H9 (cell line): ENCODE measurements around the gene MOB3B. TPM values are rescaled to one million over a fixed set of nuclear protein-coding genes. Genes with fewer than 3 reads are reported as not detected.

Experiments used
- DNase-seq: peaks from one replicate; pipeline ENCODE4 v3.0.0-alpha.2; 2017
- H2AFZ ChIP-seq: one replicate; pipeline ENCODE4 v1.6.1; 2013; ENCODE audit warnings: mild to moderate bottlenecking, low read length, control low read depth, moderate library complexity
- H2AK5ac ChIP-seq: 2 replicates; pipeline ENCODE4 v1.6.1; 2013; ENCODE audit warnings: low read length, control low read depth, mixed read lengths; ENCODE audit not compliant: insufficient read length
- H2BK120ac ChIP-seq: one replicate; pipeline ENCODE4 v1.6.1; 2013; ENCODE audit warnings: low read depth, mild to moderate bottlenecking, low read length, control low read depth, inconsistent platforms; ENCODE audit not compliant: poor library complexity, severe bottlenecking
- H2BK12ac ChIP-seq: 2 replicates; pipeline ENCODE4 v1.6.1; 2013; ENCODE audit warnings: low read length, control low read depth, mixed read lengths, low read depth; ENCODE audit not compliant: insufficient read length
- H2BK15ac ChIP-seq: 2 replicates; pipeline ENCODE4 v1.6.1; 2013; ENCODE audit warnings: low read depth, low read length, control low read depth
- H2BK20ac ChIP-seq: one replicate; pipeline ENCODE4 v1.6.1; 2013; ENCODE audit warnings: low read depth, mild to moderate bottlenecking, low read length, control low read depth, inconsistent platforms; ENCODE audit not compliant: poor library complexity, severe bottlenecking
- H2BK5ac ChIP-seq: 2 replicates; pipeline ENCODE4 v1.6.1; 2013; ENCODE audit warnings: low read length, control low read depth, mixed read lengths; ENCODE audit not compliant: insufficient read length
- H3K14ac ChIP-seq: 2 replicates; pipeline ENCODE4 v1.6.1; 2013; ENCODE audit warnings: low read length, control low read depth; ENCODE audit not compliant: insufficient read depth
- H3K18ac ChIP-seq: 2 replicates; pipeline ENCODE4 v1.6.1; 2013; ENCODE audit warnings: low read depth, mild to moderate bottlenecking, mixed read lengths, low read length, control low read depth; ENCODE audit not compliant: insufficient read length
- H3K23ac ChIP-seq: 2 replicates; pipeline ENCODE4 v1.6.1; 2013; ENCODE audit warnings: low read length, control low read depth, mixed read lengths, low read depth; ENCODE audit not compliant: insufficient read length
- H3K23me2 ChIP-seq: 2 replicates; pipeline ENCODE4 v1.6.1; 2013; ENCODE audit warnings: low read depth, mild to moderate bottlenecking, mixed read lengths, low read length, control low read depth; ENCODE audit not compliant: insufficient read length, poor library complexity, severe bottlenecking
- H3K27ac ChIP-seq: 2 replicates; pipeline ENCODE4 v1.5.1; 2013; ENCODE audit warnings: low read length, control low read depth, mixed read lengths, low read depth; ENCODE audit not compliant: insufficient read length
- H3K27me3 ChIP-seq: 2 replicates; pipeline ENCODE4 v1.6.1; 2013; ENCODE audit warnings: low read length, control low read depth, inconsistent platforms; ENCODE audit not compliant: insufficient read depth
- H3K4ac ChIP-seq: 2 replicates; pipeline ENCODE4 v1.6.1; 2013; ENCODE audit warnings: low read depth, mild to moderate bottlenecking, control low read depth, inconsistent platforms, low read length, moderate library complexity
- H3K4me1 ChIP-seq: 2 replicates; pipeline ENCODE4 v1.6.1; 2013; ENCODE audit warnings: low read length, control low read depth, inconsistent platforms; ENCODE audit not compliant: insufficient read depth
- H3K4me2 ChIP-seq: 2 replicates; pipeline ENCODE4 v1.6.1; 2013; ENCODE audit warnings: low read length, control low read depth, mixed read lengths; ENCODE audit not compliant: insufficient read length, insufficient read depth
- H3K56ac ChIP-seq: 2 replicates; pipeline ENCODE4 v1.6.1; 2013; ENCODE audit warnings: low read depth, mild to moderate bottlenecking, mixed read lengths, low read length, control low read depth; ENCODE audit not compliant: insufficient read length
- H3K79me1 ChIP-seq: 2 replicates; pipeline ENCODE4 v1.6.1; 2013; ENCODE audit warnings: low read depth, mild to moderate bottlenecking, moderate library complexity, low read length, control low read depth, inconsistent platforms; ENCODE audit not compliant: insufficient read depth, poor library complexity, severe bottlenecking
- H3K79me2 ChIP-seq: 2 replicates; pipeline ENCODE4 v1.6.1; 2013; ENCODE audit warnings: low read length, control low read depth, inconsistent platforms; ENCODE audit not compliant: insufficient read depth
- H3K9ac ChIP-seq: 2 replicates; pipeline ENCODE4 v1.6.1; 2013; ENCODE audit warnings: low read length, control low read depth, mixed read lengths; ENCODE audit not compliant: insufficient read length; ENCODE audit errors: extremely low read depth
- H3K9me3 ChIP-seq: one replicate; pipeline ENCODE4 v1.6.1; 2013; ENCODE audit warnings: low read depth, low read length, inconsistent platforms; ENCODE audit not compliant: control insufficient read depth
- H3T11ph ChIP-seq: one replicate; pipeline ENCODE4 v1.6.1; 2013; ENCODE audit warnings: mild to moderate bottlenecking, low read length, control low read depth, inconsistent platforms
- H4K20me1 ChIP-seq: one replicate; pipeline ENCODE4 v1.6.1; 2013; ENCODE audit not compliant: control insufficient read depth, insufficient read length, insufficient read depth
- H4K5ac ChIP-seq: 2 replicates; pipeline ENCODE4 v1.6.1; 2013; ENCODE audit warnings: low read depth, mild to moderate bottlenecking, mixed read lengths, low read length, control low read depth; ENCODE audit not compliant: insufficient read length
- H4K8ac ChIP-seq: replicated peaks from 2 replicates; pipeline ENCODE4 v1.6.1; 2013; ENCODE audit warnings: low read length, control low read depth, mixed read lengths, low read depth; ENCODE audit not compliant: insufficient read length
- H4K91ac ChIP-seq: 2 replicates; pipeline ENCODE4 v1.6.1; 2013; ENCODE audit warnings: low read depth, mild to moderate bottlenecking, moderate library complexity, mixed read lengths, low read length, control low read depth; ENCODE audit not compliant: insufficient read length
- H3K27ac Mint-ChIP-seq, 3 experiments: 2 replicates in 2 of 3; 3 replicates in 1 of 3; pipeline ENCODE4 v1.8.0; 2020 to 2021; ENCODE audit warnings: mixed read lengths in 3 of 3, mild to moderate bottlenecking in 1 of 3, moderate library complexity in 1 of 3
- H3K27me3 Mint-ChIP-seq: 2 replicates; pipeline ENCODE4 v1.8.0; 2021; ENCODE audit warnings: low read depth, mild to moderate bottlenecking, moderate library complexity, mixed read lengths
- H3K36me3 Mint-ChIP-seq, 3 experiments: 2 replicates in 2 of 3; 3 replicates in 1 of 3; pipeline ENCODE4 v1.8.0; 2020 to 2021; ENCODE audit warnings: low read depth in 3 of 3, mixed read lengths in 3 of 3; ENCODE audit not compliant: insufficient read depth in 1 of 3
- H3K4me1 Mint-ChIP-seq, 2 experiments: 2 replicates each; pipeline ENCODE4 v1.8.0; 2020; ENCODE audit warnings: mixed read lengths in 2 of 2
- H3K4me3 Mint-ChIP-seq, 2 experiments: 2 replicates in 1 of 2; 3 replicates in 1 of 2; pipeline ENCODE4 v1.8.0; 2020 to 2021; ENCODE audit warnings: mild to moderate bottlenecking in 2 of 2, mixed read lengths in 2 of 2, moderate library complexity in 1 of 2
- H3K9me3 Mint-ChIP-seq, 2 experiments: 2 replicates in 1 of 2; 3 replicates in 1 of 2; pipeline ENCODE4 v1.8.0; 2020; ENCODE audit warnings: mild to moderate bottlenecking in 2 of 2, mixed read lengths in 2 of 2, moderate library complexity in 1 of 2
- WGBS: extraction: QIAGEN DNeasy Blood & Tissue Kit; methylation state at CpG from one replicate; pipeline ENCODE4 v1.1.7; 2013; ENCODE audit warnings: missing lambda C conversion rate, low lambda C conversion rate, mixed read lengths; ENCODE audit not compliant: insufficient read length; ENCODE audit errors: extremely low coverage; 5-methylcytosine and 5-hydroxymethylcytosine counted together
- total RNA-seq: library from RNA; stranded (reverse); gene quantifications from 2 replicates; pipeline ENCODE4 v1.2.1, GENCODE V29; 2021
- TF ChIP-seq, protein P1 (sequence below): fragments of 200-600 bp; sonication (generic); conservative IDR thresholded peaks from 3 replicates; pipeline ENCODE4 v1.8.0; 2021; ENCODE audit warnings: antibody characterized with exemption, mild to moderate bottlenecking

The MOB3B gene
- total RNA-seq, 1 experiment from 2014 or later, result 9.8 TPM

DNA sequence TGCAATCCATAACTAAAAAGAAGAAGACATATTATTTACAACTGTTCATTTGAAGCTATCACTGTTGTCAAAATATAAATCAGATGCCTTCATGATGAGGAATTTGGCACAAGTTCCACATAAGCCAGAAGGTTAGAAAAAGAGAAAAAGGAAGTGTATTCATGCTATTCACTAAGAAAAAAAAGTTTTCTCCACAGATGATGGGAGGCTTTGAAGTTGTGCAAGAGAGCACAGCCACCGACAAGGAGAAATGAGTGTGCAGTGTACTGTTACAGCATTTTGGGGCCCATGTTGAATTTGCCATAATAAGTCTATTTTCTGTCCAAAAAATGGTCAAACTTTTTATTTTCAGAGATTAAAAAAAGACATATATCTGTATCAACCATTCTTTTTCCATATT lies 38.5 kb downstream of the MOB3B start:
- peaks cover 18% of the 10 kb centered on the region; the same call in 1 of the 2 replicates for H3K4me1 ChIP-seq
- no peak overlapping the region for H3K9ac ChIP-seq
- H3K36me3 Mint-ChIP-seq, result peaks cover 8 to 12% (median 8%) of the 10 kb centered on the region in 3 experiments; a peak in 5 of 7 replicates
- H3K27me3 Mint-ChIP-seq, result no peaks in the 10 kb centered on the region
- no peak overlapping the region for H4K91ac ChIP-seq
- no peak overlapping the region for H3K4ac ChIP-seq
- no peak overlapping the region for H2AFZ ChIP-seq
- H3K56ac ChIP-seq, result no peak overlapping the region
- H3K9me3 ChIP-seq, result no peaks in the 10 kb centered on the region
- no peak overlapping the region; a peak in 1 of 7 replicates for H3K27ac Mint-ChIP-seq
- no peak overlapping the region for H3K23ac ChIP-seq
- no peak for DNase-seq
- no peak overlapping the region for H2BK15ac ChIP-seq
- H3K4me1 Mint-ChIP-seq, result peaks cover 49 to 68% of the 10 kb centered on the region in 2 experiments
- H2BK12ac ChIP-seq, result no peak overlapping the region
- H3K18ac ChIP-seq, result no peak overlapping the region
- no peaks in the 10 kb centered on the region for H3K23me2 ChIP-seq
- no peaks in the 10 kb centered on the region for H4K20me1 ChIP-seq
- no peak overlapping the region for H3T11ph ChIP-seq
- H2BK120ac ChIP-seq, result no peak overlapping the region
- H4K5ac ChIP-seq, result no peak overlapping the region
- H2BK20ac ChIP-seq, result no peak overlapping the region
- H3K9me3 Mint-ChIP-seq, result peaks cover 0 to 4% of the 10 kb centered on the region in 2 experiments; a peak in 3 of 5 replicates
- H3K79me1 ChIP-seq, result peaks cover 4% of the 10 kb centered on the region
- no peak overlapping the region for H3K4me3 Mint-ChIP-seq
- H3K27ac ChIP-seq, result no peak overlapping the region
- no peak overlapping the region for H2BK5ac ChIP-seq
- no peaks in the 10 kb centered on the region for H3K27me3 ChIP-seq
- no peak overlapping the region for H3K4me2 ChIP-seq
- no peak overlapping the region for H4K8ac ChIP-seq
- WGBS, result no CpG with 5 or more reads among the region's 1 CpG
- TF ChIP-seq, protein P1, sequence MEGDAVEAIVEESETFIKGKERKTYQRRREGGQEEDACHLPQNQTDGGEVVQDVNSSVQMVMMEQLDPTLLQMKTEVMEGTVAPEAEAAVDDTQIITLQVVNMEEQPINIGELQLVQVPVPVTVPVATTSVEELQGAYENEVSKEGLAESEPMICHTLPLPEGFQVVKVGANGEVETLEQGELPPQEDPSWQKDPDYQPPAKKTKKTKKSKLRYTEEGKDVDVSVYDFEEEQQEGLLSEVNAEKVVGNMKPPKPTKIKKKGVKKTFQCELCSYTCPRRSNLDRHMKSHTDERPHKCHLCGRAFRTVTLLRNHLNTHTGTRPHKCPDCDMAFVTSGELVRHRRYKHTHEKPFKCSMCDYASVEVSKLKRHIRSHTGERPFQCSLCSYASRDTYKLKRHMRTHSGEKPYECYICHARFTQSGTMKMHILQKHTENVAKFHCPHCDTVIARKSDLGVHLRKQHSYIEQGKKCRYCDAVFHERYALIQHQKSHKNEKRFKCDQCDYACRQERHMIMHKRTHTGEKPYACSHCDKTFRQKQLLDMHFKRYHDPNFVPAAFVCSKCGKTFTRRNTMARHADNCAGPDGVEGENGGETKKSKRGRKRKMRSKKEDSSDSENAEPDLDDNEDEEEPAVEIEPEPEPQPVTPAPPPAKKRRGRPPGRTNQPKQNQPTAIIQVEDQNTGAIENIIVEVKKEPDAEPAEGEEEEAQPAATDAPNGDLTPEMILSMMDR, result no peak
- H3K79me2 ChIP-seq, result no peaks in the 10 kb centered on the region; the same call in 1 of the 2 replicates
- no peak overlapping the region for H2AK5ac ChIP-seq
- H3K14ac ChIP-seq, result no peak overlapping the region
